ENCODE measurements around the gene CIDEA. TPM values are rescaled to one million over a fixed set of nuclear protein-coding genes. Genes with fewer than 3 reads are reported as not detected.
"Not testable (repeated sequence)": the region's sequence is repeated elsewhere in the genome, so short reads cannot be mapped to it uniquely, and the experiment has no call there.

The CIDEA gene
- not detected for total RNA-seq

DNA sequence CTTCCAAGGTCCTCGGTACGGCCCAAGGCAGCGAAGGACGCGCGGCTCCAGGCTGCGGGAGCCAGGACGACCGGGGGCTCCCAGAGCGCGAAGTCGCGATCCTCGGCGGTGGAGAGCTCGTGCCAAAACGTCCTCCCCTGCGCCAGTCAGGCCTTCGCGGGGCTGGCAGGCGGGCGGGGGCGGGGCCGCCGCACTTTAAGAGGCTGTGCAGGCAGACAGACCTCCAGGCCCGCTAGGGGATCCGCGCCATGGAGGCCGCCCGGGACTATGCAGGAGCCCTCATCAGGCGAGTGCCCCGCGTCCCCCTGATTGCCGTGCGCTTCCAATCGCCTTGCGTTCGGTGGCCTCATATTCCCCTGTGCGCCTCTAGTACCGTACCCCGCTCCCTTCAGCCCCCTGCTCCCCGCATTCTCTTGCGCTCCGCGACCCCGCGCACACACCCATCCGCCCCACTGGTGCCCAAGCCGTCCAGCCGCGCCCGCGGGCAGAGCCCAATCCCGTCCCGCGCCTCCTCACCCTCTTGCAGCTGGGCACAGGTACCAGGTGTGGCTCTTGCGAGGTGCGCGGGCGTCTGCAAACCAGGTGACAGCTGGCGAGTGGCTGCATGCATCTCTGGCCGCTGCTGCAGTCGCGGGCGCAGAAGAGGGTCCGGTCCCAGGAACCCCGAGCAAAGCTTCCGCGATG lies at the start of gene CIDEA:
CIDEA (plus strand) TSS at position 226 of the 684 bp plus-strand sequence; CDS start at position 249, 23 bp downstream.
- peaks cover 40% of the 10 kb centered on the region for H3K27me3 Mint-ChIP-seq
- no peak within 1 kb of the TSS for H3K4me3 Mint-ChIP-seq
- no peaks in the 10 kb centered on the region for H3K9me3 Mint-ChIP-seq
- H3K4me1 Mint-ChIP-seq: no peaks in the 10 kb centered on the region
- H3K36me3 Mint-ChIP-seq (ENCODE audit: low read depth): no peaks in the 10 kb centered on the region
- ATAC-seq (replicated peaks): no peak
- H3K27ac Mint-ChIP-seq: no peak within 1 kb of the TSS

DNA sequence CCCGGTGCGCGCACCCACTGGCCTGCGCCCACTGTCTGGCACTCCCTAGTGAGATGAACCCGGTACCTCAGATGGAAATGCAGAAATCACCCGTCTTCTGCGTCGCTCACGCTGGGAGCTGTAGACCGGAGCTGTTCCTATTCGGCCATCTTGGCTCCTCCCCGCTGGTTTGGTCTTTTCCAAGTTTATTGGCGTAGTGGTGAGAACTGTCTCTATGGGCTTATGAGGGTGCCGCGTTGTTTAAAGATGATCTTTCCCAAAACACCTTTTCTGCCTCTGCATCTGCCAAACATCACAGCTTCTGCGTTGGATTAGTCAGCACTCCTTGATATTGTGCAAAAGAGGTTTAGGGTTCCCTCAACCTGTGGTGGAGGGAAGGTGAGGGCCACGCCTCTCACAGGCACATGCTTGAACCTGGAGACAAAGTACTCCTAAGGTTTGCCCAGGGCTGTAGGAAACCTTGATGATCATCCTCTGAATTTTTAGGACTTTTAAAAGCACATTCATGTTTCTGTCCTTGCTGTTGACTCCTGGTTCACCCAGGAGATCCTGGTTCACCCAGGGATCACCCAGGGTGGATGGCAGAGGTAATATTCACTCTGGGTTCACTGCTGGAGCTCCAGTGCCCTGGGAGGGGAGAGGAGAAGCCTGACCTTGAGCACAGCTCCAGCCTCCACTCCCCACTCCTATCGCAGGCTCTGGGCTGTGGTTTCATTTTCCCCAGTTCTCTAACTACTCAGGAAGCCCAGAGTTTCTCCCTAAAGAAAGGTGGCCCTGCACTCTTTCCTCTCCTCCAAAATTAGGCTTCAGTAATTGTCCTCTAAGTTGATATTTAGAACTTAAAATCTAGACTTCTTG lies 45.6 kb upstream of the CIDEA start:
- not testable (repeated sequence) for H3K4me3 Mint-ChIP-seq; H3K36me3 Mint-ChIP-seq (ENCODE audit: low read depth); H3K9me3 Mint-ChIP-seq; ATAC-seq (replicated peaks); H3K4me1 Mint-ChIP-seq; H3K27ac Mint-ChIP-seq; H3K27me3 Mint-ChIP-seq

- H3K9me3 Mint-ChIP-seq; H3K4me1 Mint-ChIP-seq; H3K27ac Mint-ChIP-seq; H3K27me3 Mint-ChIP-seq; H3K4me3 Mint-ChIP-seq; ATAC-seq (replicated peaks); H3K36me3 Mint-ChIP-seq (ENCODE audit: low read depth): not testable (repeated sequence)
These were observed 41.9 kb upstream of the CIDEA start for GRCh38 chr18:12212308-12212707.

DNA sequence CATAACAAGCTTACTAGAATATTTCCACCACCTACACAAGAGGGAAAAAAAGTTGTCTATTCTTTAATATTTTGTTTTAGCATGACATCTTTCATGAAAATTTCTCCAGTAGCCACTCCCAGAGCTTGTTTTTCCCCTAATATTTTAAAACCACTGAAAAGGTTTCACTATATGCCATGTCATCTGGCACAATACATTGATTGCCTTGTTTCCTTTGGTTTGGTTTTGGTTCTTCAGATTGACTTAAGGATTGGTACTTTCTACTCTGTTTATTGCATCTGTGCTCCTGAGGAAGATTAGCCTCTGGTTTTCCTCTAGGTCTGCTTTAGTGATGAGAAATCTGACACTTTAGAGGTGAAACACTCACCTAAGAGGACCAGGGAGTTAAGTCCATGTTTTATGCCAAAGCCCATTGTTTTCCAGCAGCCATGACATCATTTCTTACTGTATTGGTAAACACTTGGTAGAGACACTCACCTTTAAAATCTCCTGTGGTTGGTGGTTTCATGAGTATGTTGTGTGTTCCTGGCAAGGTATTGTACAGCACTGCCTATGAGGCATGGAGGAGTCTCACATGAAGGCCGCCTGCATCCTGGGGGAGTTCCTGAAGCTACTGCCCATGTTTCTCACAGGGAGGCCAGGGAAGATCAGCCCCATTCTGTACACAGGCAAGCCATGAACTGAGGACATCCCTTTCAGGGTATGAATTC lies 39.7 kb upstream of the CIDEA start:
- ATAC-seq (replicated peaks): peak; percentile 45
- not testable (repeated sequence) for H3K9me3 Mint-ChIP-seq; H3K4me1 Mint-ChIP-seq; H3K27me3 Mint-ChIP-seq; H3K4me3 Mint-ChIP-seq; H3K27ac Mint-ChIP-seq; H3K36me3 Mint-ChIP-seq (ENCODE audit: low read depth)

DNA sequence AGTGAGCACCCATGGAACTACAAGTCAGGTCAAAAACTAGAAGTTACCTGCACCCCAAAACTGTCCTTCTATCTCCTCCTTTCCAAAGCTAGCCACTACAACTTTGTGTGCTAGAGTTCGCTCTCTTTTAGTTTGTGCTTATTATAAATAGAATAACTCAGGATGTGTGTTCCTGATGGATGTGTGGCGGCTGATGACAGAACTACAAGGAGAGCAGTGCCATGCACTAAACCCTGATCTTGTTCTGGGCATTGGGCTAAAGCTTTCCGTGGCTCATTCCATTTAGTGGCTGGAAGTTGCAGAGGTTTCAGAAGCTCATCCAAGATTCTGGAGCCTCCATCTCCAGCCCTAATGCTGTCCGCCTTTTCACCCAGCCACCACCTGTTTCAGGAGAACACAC lies 37.7 kb upstream of the CIDEA start:
- H3K4me1 Mint-ChIP-seq; H3K4me3 Mint-ChIP-seq; H3K27me3 Mint-ChIP-seq; H3K36me3 Mint-ChIP-seq (ENCODE audit: low read depth); H3K9me3 Mint-ChIP-seq; H3K27ac Mint-ChIP-seq; ATAC-seq (replicated peaks): not testable (repeated sequence)

GRCh38 chr18:12218603-12219002 lies 35.6 kb upstream of the CIDEA start:
- ATAC-seq (replicated peaks); H3K27ac Mint-ChIP-seq; H3K36me3 Mint-ChIP-seq (ENCODE audit: low read depth); H3K27me3 Mint-ChIP-seq; H3K9me3 Mint-ChIP-seq; H3K4me1 Mint-ChIP-seq; H3K4me3 Mint-ChIP-seq: not testable (repeated sequence)

DNA sequence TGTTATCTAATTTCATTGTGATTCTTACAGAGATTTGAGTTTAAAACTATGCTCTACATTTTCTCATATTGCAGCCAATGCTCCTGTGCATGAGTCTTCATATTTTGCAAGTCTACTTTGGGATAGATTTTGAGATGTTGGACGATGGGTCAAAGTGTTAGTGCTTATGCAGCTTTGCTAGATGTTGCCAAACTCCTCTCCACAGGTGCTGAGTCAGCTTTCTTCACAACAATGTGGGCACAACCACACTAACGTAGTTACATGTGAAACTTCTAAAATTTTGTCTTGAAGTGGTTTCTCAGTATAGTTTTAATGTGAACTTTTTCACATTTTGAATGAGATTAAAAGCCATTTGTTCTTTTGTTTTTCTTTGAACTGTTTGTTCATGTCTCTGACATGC lies 32.1 kb upstream of the CIDEA start:
- not testable (repeated sequence) for H3K27ac Mint-ChIP-seq; H3K36me3 Mint-ChIP-seq (ENCODE audit: low read depth); H3K4me1 Mint-ChIP-seq; ATAC-seq (replicated peaks); H3K9me3 Mint-ChIP-seq; H3K27me3 Mint-ChIP-seq; H3K4me3 Mint-ChIP-seq

- not testable (repeated sequence) for H3K27me3 Mint-ChIP-seq; H3K27ac Mint-ChIP-seq; ATAC-seq (replicated peaks); H3K4me1 Mint-ChIP-seq; H3K9me3 Mint-ChIP-seq; H3K4me3 Mint-ChIP-seq; H3K36me3 Mint-ChIP-seq (ENCODE audit: low read depth)
These were observed 30.8 kb upstream of the CIDEA start for GRCh38 chr18:12223326-12223725.

- H3K9me3 Mint-ChIP-seq, H3K4me1 Mint-ChIP-seq: not testable (repeated sequence)
- ATAC-seq (replicated peaks): peak; percentile 34
These were observed 27.4 kb upstream of the CIDEA start for GRCh38 chr18:12226807-12227206.

GRCh38 chr18:12227399-12228186 lies 26.6 kb upstream of the CIDEA start:
- not testable (repeated sequence) for ATAC-seq (replicated peaks); H3K4me3 Mint-ChIP-seq; H3K36me3 Mint-ChIP-seq (ENCODE audit: low read depth); H3K9me3 Mint-ChIP-seq; H3K27ac Mint-ChIP-seq; H3K4me1 Mint-ChIP-seq; H3K27me3 Mint-ChIP-seq

More at GRCh38 chr18:12226807-12227206, 27.4 kb upstream of the CIDEA start:
- not testable (repeated sequence) for H3K27ac Mint-ChIP-seq; H3K4me3 Mint-ChIP-seq; H3K27me3 Mint-ChIP-seq; H3K36me3 Mint-ChIP-seq (ENCODE audit: low read depth)

GRCh38 chr18:12228308-12228707 lies 25.9 kb upstream of the CIDEA start:
- not testable (repeated sequence) for ATAC-seq (replicated peaks); H3K4me1 Mint-ChIP-seq; H3K27ac Mint-ChIP-seq; H3K9me3 Mint-ChIP-seq; H3K4me3 Mint-ChIP-seq; H3K36me3 Mint-ChIP-seq (ENCODE audit: low read depth); H3K27me3 Mint-ChIP-seq

DNA sequence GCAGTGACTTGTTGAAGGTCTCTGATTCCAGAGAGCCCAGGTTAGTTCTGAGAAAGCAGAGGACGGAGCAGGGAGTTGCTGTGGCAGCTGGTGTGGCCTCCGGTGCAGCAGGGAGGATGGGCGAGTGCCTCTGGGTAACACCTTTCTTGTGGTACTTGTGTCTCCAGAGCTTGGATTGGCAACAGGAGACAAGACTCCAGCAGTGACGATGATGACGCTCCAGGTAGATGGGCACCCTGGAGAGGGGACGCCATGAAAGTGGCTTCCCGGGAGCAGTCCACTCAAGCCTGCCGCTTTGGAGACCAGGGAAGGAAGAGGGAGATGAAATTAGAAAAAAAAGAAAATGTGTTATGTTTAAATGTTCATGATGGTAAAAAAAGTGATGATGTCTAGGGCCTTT lies 23.6 kb upstream of the CIDEA start:
- H3K27ac Mint-ChIP-seq; H3K4me1 Mint-ChIP-seq; H3K9me3 Mint-ChIP-seq; H3K4me3 Mint-ChIP-seq; ATAC-seq (replicated peaks); H3K27me3 Mint-ChIP-seq; H3K36me3 Mint-ChIP-seq (ENCODE audit: low read depth): not testable (repeated sequence)

DNA sequence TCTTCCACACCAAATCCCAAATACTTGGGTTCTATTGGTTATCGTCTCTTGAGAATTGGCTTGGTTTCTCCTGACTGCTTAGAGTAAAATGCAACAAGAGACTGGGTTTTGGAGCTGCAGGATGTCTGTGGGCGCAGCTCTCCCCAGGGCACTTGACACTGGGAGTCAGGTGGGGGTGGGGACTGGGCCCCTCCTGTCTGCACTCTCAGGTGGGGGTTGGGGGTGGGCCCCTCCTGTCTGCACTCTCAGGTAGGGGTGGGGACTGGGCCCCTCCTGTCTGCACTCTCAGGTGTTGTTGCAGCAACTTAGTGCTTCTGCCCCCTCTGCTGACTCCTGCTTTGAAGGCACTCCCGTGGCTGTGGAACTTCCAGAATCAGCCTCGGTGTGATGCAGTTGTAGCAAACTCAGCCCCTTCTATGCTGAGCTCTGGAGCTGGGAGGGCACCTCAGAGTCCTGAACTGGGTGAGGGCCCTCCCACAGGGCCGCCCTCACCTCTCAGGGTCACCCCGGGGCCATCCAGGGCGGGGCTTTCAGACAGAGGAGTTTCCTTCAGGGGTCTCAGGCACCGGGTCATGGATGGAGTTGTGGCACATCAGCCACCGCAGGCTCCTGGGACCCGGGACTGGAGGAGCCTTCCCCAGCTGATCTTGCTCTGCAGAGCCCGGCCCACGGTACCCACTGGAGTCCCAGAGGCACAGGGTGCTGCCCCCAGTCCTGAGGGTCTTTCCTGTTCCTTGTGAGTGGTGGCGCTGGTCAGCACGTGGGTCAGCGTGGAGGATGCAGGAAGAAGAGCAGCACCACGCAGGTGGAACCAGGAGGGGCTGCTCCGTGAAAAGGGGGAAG lies 22.9 kb upstream of the CIDEA start:
- no peaks in the 10 kb centered on the region for H3K4me1 Mint-ChIP-seq
- H3K27me3 Mint-ChIP-seq: peaks cover 7% of the 10 kb centered on the region
- H3K36me3 Mint-ChIP-seq (ENCODE audit: low read depth): no peaks in the 10 kb centered on the region
- ATAC-seq (replicated peaks): no peak
- H3K9me3 Mint-ChIP-seq: no peaks in the 10 kb centered on the region
- H3K4me3 Mint-ChIP-seq: no peak overlapping the region
- no peak overlapping the region for H3K27ac Mint-ChIP-seq

GRCh38 chr18:12231986-12232385 lies 22.2 kb upstream of the CIDEA start:
- no peak overlapping the region for H3K4me3 Mint-ChIP-seq
- peaks cover 7% of the 10 kb centered on the region for H3K27me3 Mint-ChIP-seq
- no peak overlapping the region for H3K27ac Mint-ChIP-seq
- no peak for ATAC-seq (replicated peaks)
- no peaks in the 10 kb centered on the region for H3K36me3 Mint-ChIP-seq (ENCODE audit: low read depth)
- H3K9me3 Mint-ChIP-seq: no peaks in the 10 kb centered on the region
- no peaks in the 10 kb centered on the region for H3K4me1 Mint-ChIP-seq
